ENCODE measurements around the gene ITM2B. TPM values are rescaled to one million over a fixed set of nuclear protein-coding genes. Genes with fewer than 3 reads are reported as not detected.
"Not testable (repeated sequence)": the region's sequence is repeated elsewhere in the genome, so short reads cannot be mapped to it uniquely, and the experiment has no call there.

The ITM2B gene
- total RNA-seq, 4 donors from 2014 or later: 117 to 352 (median 310) TPM

- Histone ChIP-seq H3K4me3 (no peak overlapping the region), H3K27ac (no peak overlapping the region), H3K27me3 (no peaks in the 10 kb centered on the region), H3K4me1 (no peaks in the 10 kb centered on the region), H3K9me3 (no peaks in the 10 kb centered on the region), H3K36me3 (no peaks in the 10 kb centered on the region)
- WGBS, 2 donors (ENCODE audit: low coverage in 1 of 2): 74 to 82% methylated on average over 3 of the region's 3 CpGs
- intact Hi-C loops (cut with DNase I; ENCODE audit: low total_unique reads): no loop called here
- TF ChIP-seq EP300 (IDR thresholded peaks at IDR 0.05; ENCODE audit: low read depth): no peak
- no peak for TF ChIP-seq POLR2AphosphoS5 (IDR thresholded peaks at IDR 0.05)
- no peak for DNase-seq
- in situ Hi-C loops (cut with MboI; ENCODE audit: low pct_ligation_motif_present in 1 of 4, low pct_unique_long_range_greater_than_20kb in 1 of 4, low sequenced_read_pairs in 3 of 4): no loop called here
These were observed 38.6 kb upstream of the ITM2B start for GRCh38 chr13:48194379-48194754.

- DNase-seq: no peak
- WGBS, 2 donors (ENCODE audit: low coverage in 1 of 2): 58 to 81% methylated on average over 4 of the region's 4 CpGs
- TF ChIP-seq POLR2AphosphoS5 (IDR thresholded peaks at IDR 0.05) (no peak), EP300 (IDR thresholded peaks at IDR 0.05; ENCODE audit: low read depth) (no peak), POLR2A (IDR thresholded peaks at IDR 0.05) (no peak), CTCF (IDR thresholded peaks at IDR 0.05) (no peak)
- no peak overlapping the region for H3K27ac ChIP-seq
- H3K36me3 ChIP-seq: no peaks in the 10 kb centered on the region
- no peak overlapping the region for H3K4me3 ChIP-seq
- intact Hi-C loops (cut with DNase I; ENCODE audit: low total_unique reads) (no loop called here), in situ Hi-C loops (cut with MboI; ENCODE audit: low pct_ligation_motif_present in 1 of 4, low pct_unique_long_range_greater_than_20kb in 1 of 4, low sequenced_read_pairs in 3 of 4) (no loop called here)
- no peaks in the 10 kb centered on the region for H3K9me3 ChIP-seq
- H3K27me3 ChIP-seq: no peaks in the 10 kb centered on the region
- H3K4me1 ChIP-seq: no peaks in the 10 kb centered on the region
These were observed 33.5 kb upstream of the ITM2B start for GRCh38 chr13:48199404-48199946.

- in situ Hi-C loops (cut with MboI; ENCODE audit: low pct_ligation_motif_present in 1 of 4, low pct_unique_long_range_greater_than_20kb in 1 of 4, low sequenced_read_pairs in 3 of 4): no loop called here
- Histone ChIP-seq H3K4me3 (no peak overlapping the region), H3K27ac (no peak overlapping the region), H3K9me3 (no peaks in the 10 kb centered on the region), H3K27me3 (no peaks in the 10 kb centered on the region), H3K36me3 (no peaks in the 10 kb centered on the region), H3K4me1 (no peaks in the 10 kb centered on the region)
- peak; percentile 21 for DNase-seq
- TF ChIP-seq EP300 (IDR thresholded peaks at IDR 0.05; ENCODE audit: low read depth) (no peak), CTCF (IDR thresholded peaks at IDR 0.05) (no peak), POLR2A (IDR thresholded peaks at IDR 0.05) (no peak), POLR2AphosphoS5 (IDR thresholded peaks at IDR 0.05) (no peak)
- intact Hi-C loops (cut with DNase I; ENCODE audit: low total_unique reads): no loop called here
- 66 to 83% methylated on average over 1 to 3 of the region's 3 CpGs for WGBS, 2 donors (ENCODE audit: low coverage in 1 of 2)
These were observed 32.0 kb upstream of the ITM2B start for GRCh38 chr13:48201044-48201443.

- H3K36me3 ChIP-seq; DNase-seq; H3K4me3 ChIP-seq; in situ Hi-C loops (cut with MboI; ENCODE audit: low pct_ligation_motif_present in 1 of 4, low pct_unique_long_range_greater_than_20kb in 1 of 4, low sequenced_read_pairs in 3 of 4); H3K4me1 ChIP-seq; H3K27ac ChIP-seq; intact Hi-C loops (cut with DNase I; ENCODE audit: low total_unique reads); H3K27me3 ChIP-seq; H3K9me3 ChIP-seq: not testable (repeated sequence)
- WGBS, 2 donors (ENCODE audit: low coverage in 1 of 2): 81% methylated on average over 4 of the region's 4 CpGs; no CpG with 5 or more reads in 1 of the 2 donors
These were observed 25.8 kb upstream of the ITM2B start for GRCh38 chr13:48207207-48207606.

- no peaks in the 10 kb centered on the region for H3K27me3 ChIP-seq
- no peak for TF ChIP-seq CTCF (IDR thresholded peaks at IDR 0.05)
- no peak for TF ChIP-seq POLR2A (IDR thresholded peaks at IDR 0.05)
- no peak for TF ChIP-seq POLR2AphosphoS5 (IDR thresholded peaks at IDR 0.05)
- TF ChIP-seq EP300 (IDR thresholded peaks at IDR 0.05; ENCODE audit: low read depth): no peak
- intact Hi-C loops (cut with DNase I; ENCODE audit: low total_unique reads): no loop called here
- no peak overlapping the region for H3K4me3 ChIP-seq
- H3K27ac ChIP-seq: no peak overlapping the region
- H3K9me3 ChIP-seq: peaks cover 5 to 7% of the 10 kb centered on the region in 2 donors
- no peaks in the 10 kb centered on the region for H3K4me1 ChIP-seq
- no peaks in the 10 kb centered on the region for H3K36me3 ChIP-seq
- WGBS, 2 donors (ENCODE audit: low coverage in 1 of 2): 65 to 79% methylated on average over 3 of the region's 3 CpGs
- DNase-seq: no peak
- in situ Hi-C loops (cut with MboI; ENCODE audit: low pct_ligation_motif_present in 1 of 4, low pct_unique_long_range_greater_than_20kb in 1 of 4, low sequenced_read_pairs in 3 of 4): no loop called here
These were observed 22.8 kb upstream of the ITM2B start for GRCh38 chr13:48210178-48210577.

Data from transverse colon (tissue), 4 donors.